Left lung (tissue), 10 donors: ENCODE results near the gene AUTS2. TPM values are rescaled to one million over a fixed set of nuclear protein-coding genes. Genes with fewer than 3 reads are reported as not detected.

Experiments
- ATAC-seq: fragments of 200-7000 bp; cut with Tn5 transposase; one replicate; pipeline ENCODE4 v1.9.1; 2020; ENCODE audit warnings: moderate library complexity
- DNase-seq, 4 donors: peaks; one replicate each; pipeline ENCODE4 v3.0.0-alpha.2; 2013 to 2020
- H3K27ac ChIP-seq, 2 donors: fragments of 200-600 bp; sonication (generic) in 1 of 2; one replicate each; pipeline versions ENCODE4 v1.5.0 to v1.8.0; 2020 to 2021
- H3K27me3 ChIP-seq, 2 donors: fragments of 200-600 bp; sonication (generic) in 1 of 2; one replicate each; pipeline versions ENCODE4 v1.5.0 to v1.8.0; 2020 to 2021
- H3K36me3 ChIP-seq, 2 donors: fragments of 200-600 bp; sonication (generic) in 1 of 2; one replicate each; pipeline versions ENCODE4 v1.5.0 to v1.8.0; 2020 to 2021
- H3K4me1 ChIP-seq, 2 donors: fragments of 200-600 bp; one replicate each; pipeline ENCODE4 v1.8.0; 2021
- H3K4me3 ChIP-seq, 2 donors: fragments of 200-600 bp; sonication (generic) in 1 of 2; one replicate each; pipeline versions ENCODE4 v1.5.0 to v1.8.0; 2020 to 2021; ENCODE audit warnings: mild to moderate bottlenecking in 1 of 2
- H3K9me3 ChIP-seq, 2 donors: fragments of 200-600 bp; sonication (generic) in 1 of 2; one replicate each; pipeline versions ENCODE4 v1.5.0 to v1.8.0; 2020 to 2021
- CTCF ChIP-seq, 2 donors: fragments of 200-600 bp; sonication (generic) in 1 of 2; IDR thresholded peaks; one replicate each; pipeline versions ENCODE4 v1.5.0 to v1.8.0; 2021; ENCODE audit warnings: antibody characterized with exemption in 2 of 2
- intact Hi-C, 2 donors: fragments of 100-400 bp; cut with DNase I; formaldehyde crosslinking; loops; one replicate each; pipeline versions ENCODE4 v1.11.2 to v1.14.2; 2022
- polyA plus RNA-seq, 6 donors: library from polyadenylated mRNA; unstranded; fragments of 120-200 nt; gene quantifications; one replicate each; pipeline ENCODE4 v1.2.1, GENCODE V29; 2013; ENCODE audit not compliant: insufficient read length in 6 of 6
- total RNA-seq, 2 donors: library from RNA; stranded (reverse); fragmentation: NEBNext Ultra II Directional; extraction: Animal tissue kit (Norgen Biotek cat#: 25700); gene quantifications; one replicate each; pipeline ENCODE4 v1.2.1, GENCODE V29; 2021
- donor health status: DM: no; HTN: yes; CAD: no.
- donor health status: DM: no; HTN: no; CAD: no.

The AUTS2 gene
- total and polyA plus RNA-seq, 8 donors: 40.4 to 119 (median 103) TPM

GRCh38 chr7:70104243-70104642 is 506.0 kb downstream of the AUTS2 start:
- Histone ChIP-seq H3K36me3 (no peaks in the 10 kb centered on the region), H3K4me1 (no peaks in the 10 kb centered on the region), H3K27ac (no peak overlapping the region), H3K9me3 (no peaks in the 10 kb centered on the region), H3K27me3 (no peaks in the 10 kb centered on the region), H3K4me3 (no peak overlapping the region)
- intact Hi-C loops: no loop called here
- peak in 2 of 4 donors; percentile 71 to 80 for DNase-seq
- no peak for TF ChIP-seq CTCF (IDR thresholded peaks at IDR 0.05)
- ATAC-seq: no peak

GRCh38 chr7:70113078-70113477 is 514.8 kb downstream of the AUTS2 start:
- ATAC-seq (no peak), DNase-seq (no peak)
- Histone ChIP-seq H3K27me3 (no peaks in the 10 kb centered on the region), H3K27ac (no peak overlapping the region), H3K4me3 (no peak overlapping the region), H3K36me3 (no peaks in the 10 kb centered on the region), H3K4me1 (no peaks in the 10 kb centered on the region), H3K9me3 (no peaks in the 10 kb centered on the region)
- TF ChIP-seq CTCF (IDR thresholded peaks at IDR 0.05): no peak
- intact Hi-C loops: no loop called here

GRCh38 chr7:70113536-70113935 is 515.3 kb downstream of the AUTS2 start:
- intact Hi-C loops: no loop called here
- DNase-seq (no peak), ATAC-seq (no peak)
- H3K9me3 ChIP-seq: no peaks in the 10 kb centered on the region
- H3K27me3 ChIP-seq: no peaks in the 10 kb centered on the region
- H3K27ac ChIP-seq: no peak overlapping the region
- no peaks in the 10 kb centered on the region for H3K36me3 ChIP-seq
- TF ChIP-seq CTCF (IDR thresholded peaks at IDR 0.05): no peak
- no peak overlapping the region for H3K4me3 ChIP-seq
- no peaks in the 10 kb centered on the region for H3K4me1 ChIP-seq

- H3K36me3 ChIP-seq: no peaks in the 10 kb centered on the region
- ATAC-seq (peak; percentile 59), DNase-seq (no peak)
- H3K4me3 ChIP-seq: no peak overlapping the region
- H3K4me1 ChIP-seq: no peaks in the 10 kb centered on the region
- no peaks in the 10 kb centered on the region for H3K9me3 ChIP-seq
- no peak for TF ChIP-seq CTCF (IDR thresholded peaks at IDR 0.05)
- intact Hi-C loops: no loop called here
- no peaks in the 10 kb centered on the region for H3K27me3 ChIP-seq
- H3K27ac ChIP-seq: no peak overlapping the region
Measured at GRCh38 chr7:70114806-70115205, 516.5 kb downstream of the AUTS2 start.

GRCh38 chr7:70116244-70116643 is 518.0 kb downstream of the AUTS2 start:
- no peak for ATAC-seq
- DNase-seq: no peak

More at GRCh38 chr7:70116244-70116643, 518.0 kb downstream of the AUTS2 start:
- no peak for TF ChIP-seq CTCF (IDR thresholded peaks at IDR 0.05)
- H3K36me3 ChIP-seq: no peaks in the 10 kb centered on the region
- H3K4me1 ChIP-seq: no peaks in the 10 kb centered on the region
- H3K27me3 ChIP-seq: no peaks in the 10 kb centered on the region
- no peak overlapping the region for H3K4me3 ChIP-seq
- no peak overlapping the region for H3K27ac ChIP-seq
- peaks cover 0 to 10% of the 10 kb centered on the region in 2 donors for H3K9me3 ChIP-seq
- intact Hi-C loops: no loop called here
